K562 (cell line): Measurements from ENCODE around the gene PITPNC1. TPM values are rescaled to one million over a fixed set of nuclear protein-coding genes. Genes with fewer than 3 reads are reported as not detected.

Experiments
- ATAC-seq: fragments of 200-7000 bp; cut with Tn5 transposase; 3 replicates; pipeline ENCODE4 v1.9.1; 2020; ENCODE audit warnings: moderate library complexity
- BruUV-seq: library from RNA; stranded (reverse); fragments of 400-500 nt; replicated peaks from 2 replicates; lab custom pipeline; 2021; lab: Mats Ljungman, UMichigan
- CTCF ChIA-PET: fragments of 300-600 bp; formaldehyde crosslinking; extraction: SDS; loops from one replicate; lab custom pipeline; 2021; ENCODE audit warnings: low intra/inter-chr PET ratio; lab: Yijun Ruan, JAX
- POLR2A ChIA-PET: fragments of 300-600, 350-650 bp; sonication (Branson Sonifier 250); formaldehyde crosslinking; extraction: SDS; loops from one replicate; lab custom pipeline; 2021; ENCODE audit warnings: antibody characterized with exemption, inconsistent platforms; lab: Yijun Ruan, JAX
- DNase-seq, 4 experiments: peaks; one replicate each; pipeline versions ENCODE4 v3.0.0 to v3.0.0-alpha.2; 2011 to 2018; ENCODE audit warnings: low spot score in 3 of 4, mixed read lengths in 3 of 4; ENCODE audit errors: extremely low read depth in 1 of 4
- FAIRE-seq: peaks from 2 replicates; lab custom pipeline; 2011; peaks lifted over from hg19 to GRCh38; lab: Jason Lieb, UNC
- H2AFZ ChIP-seq: 2 replicates; pipeline ENCODE4 v1.6.0; 2011; ENCODE audit warnings: low read depth, low read length, control low read depth, inconsistent platforms
- H3K27ac ChIP-seq: fragments of 200-600 bp; 3 replicates; pipeline ENCODE4 v1.8.0; 2011; ENCODE audit warnings: low read depth, mild to moderate bottlenecking, control low read depth, inconsistent platforms, low read length, moderate library complexity, mixed read lengths; ENCODE audit errors: extremely low read depth
- H3K27me3 ChIP-seq, 2 experiments: fragments of 300-600 bp in 1 of 2; 2 replicates in 1 of 2; 3 replicates in 1 of 2; pipeline versions ENCODE4 v1.6.0 to v1.8.0; 2011; ENCODE audit warnings: inconsistent platforms in 2 of 2, low read length in 2 of 2, mild to moderate bottlenecking in 1 of 2, mixed read lengths in 1 of 2, moderate library complexity in 1 of 2; ENCODE audit not compliant: control insufficient read depth in 2 of 2, insufficient read depth in 2 of 2
- H3K36me3 ChIP-seq: fragments of 300-600 bp; 3 replicates; pipeline ENCODE4 v1.8.0; 2011; ENCODE audit warnings: mild to moderate bottlenecking, low read length, inconsistent platforms; ENCODE audit not compliant: control insufficient read depth, insufficient read depth
- H3K4me1 ChIP-seq, 2 experiments: fragments of 200-600 bp in 1 of 2; replicated peaks in 1 of 2; 2 replicates in 1 of 2; 3 replicates in 1 of 2; pipeline versions ENCODE4 v1.5.1 to v1.8.0; 2011; ENCODE audit warnings: inconsistent platforms in 2 of 2, low read length in 2 of 2, mild to moderate bottlenecking in 1 of 2, mixed read lengths in 1 of 2, moderate library complexity in 1 of 2; ENCODE audit not compliant: control insufficient read depth in 2 of 2, insufficient read depth in 2 of 2
- H3K4me2 ChIP-seq: 2 replicates; pipeline ENCODE4 v1.6.1; 2011; ENCODE audit warnings: low read length, control low read depth, inconsistent platforms, mixed read lengths; ENCODE audit not compliant: insufficient read depth
- H3K4me3 ChIP-seq: fragments of 200-600 bp; sonication (generic), shearing (Covaris generic); 2 replicates; pipeline ENCODE4 v1.5.1; 2016; ENCODE audit warnings: control low read depth, inconsistent platforms
- H3K79me2 ChIP-seq: fragments of 200-600 bp; 3 replicates; pipeline ENCODE4 v1.8.0; 2011; ENCODE audit warnings: low read length, inconsistent platforms; ENCODE audit not compliant: control insufficient read depth, insufficient read depth
- H3K9ac ChIP-seq, 2 experiments: 2 replicates each; pipeline versions ENCODE4 v1.6.0 to v1.6.1; 2011; ENCODE audit warnings: low read depth in 2 of 2, low read length in 2 of 2, control low read depth in 1 of 2, inconsistent platforms in 1 of 2, mild to moderate bottlenecking in 1 of 2, mixed read lengths in 1 of 2; ENCODE audit not compliant: insufficient read depth in 1 of 2
- H3K9me1 ChIP-seq: one replicate; pipeline ENCODE4 v1.6.0; 2011; ENCODE audit warnings: inconsistent platforms, mild to moderate bottlenecking, low read length, moderate library complexity; ENCODE audit not compliant: control insufficient read depth, insufficient read depth
- H3K9me3 ChIP-seq: replicated peaks from 2 replicates; pipeline ENCODE4 v1.5.1; 2011; ENCODE audit warnings: low read depth, low read length, inconsistent platforms; ENCODE audit not compliant: control insufficient read depth, insufficient read depth
- H4K20me1 ChIP-seq: replicated peaks from 2 replicates; pipeline ENCODE4 v1.6.1; 2011; ENCODE audit warnings: low read length, inconsistent platforms, mixed read lengths; ENCODE audit not compliant: control insufficient read depth, insufficient read depth
- ETV6 ChIP-seq, 3 experiments: fragments of 150-350 bp in 1 of 3; sonication (generic) in 1 of 3; formaldehyde crosslinking in 1 of 3; IDR thresholded peaks; 2 replicates each; pipeline versions ENCODE4 v1.6.1 to v1.8.0; 2014 to 2022; ENCODE audit warnings: borderline replicate concordance in 2 of 3, low read depth in 2 of 3, antibody characterized with exemption in 1 of 3, low read length in 1 of 3, mild to moderate bottlenecking in 1 of 3, missing genetic modification reagents in 1 of 3
- MAFF ChIP-seq: IDR thresholded peaks from 2 replicates; pipeline ENCODE4 v1.6.1; 2012; ENCODE audit warnings: low read length, improper control_type of control experiment
- RCOR1 ChIP-seq, 2 experiments: IDR thresholded peaks; 2 replicates each; pipeline ENCODE4 v1.6.1; 2012; ENCODE audit warnings: low read depth in 2 of 2, low read length in 2 of 2, borderline replicate concordance in 1 of 2, improper control_type of control experiment in 1 of 2
- SIN3A ChIP-seq, 2 experiments: fragments of 150-350 bp in 1 of 2; IDR thresholded peaks; 2 replicates each; pipeline ENCODE4 v1.6.1; 2011 to 2016; ENCODE audit warnings: borderline replicate concordance in 2 of 2, low read depth in 2 of 2, low read length in 2 of 2, mild to moderate bottlenecking in 2 of 2, moderate library complexity in 2 of 2; ENCODE audit not compliant: control insufficient read depth in 1 of 2
- ZBTB17 ChIP-seq: fragments of 450-650 bp; formaldehyde crosslinking; IDR thresholded peaks from 2 replicates; pipeline ENCODE4 v1.4.0; 2020; ENCODE audit warnings: mild to moderate bottlenecking
- ZBTB5 ChIP-seq: fragments of 450-650 bp; IDR thresholded peaks from 2 replicates; pipeline ENCODE4 v1.6.1; 2017; ENCODE audit warnings: antibody characterized with exemption
- WGBS: fragments of 100-300 bp; shearing (Covaris generic); methylation state at CpG from one replicate; pipeline ENCODE4 v1.1.6; 2016; ENCODE audit warnings: low coverage, mixed read lengths; ENCODE audit not compliant: insufficient coverage; ENCODE audit errors: missing lambda C conversion rate; 5-methylcytosine and 5-hydroxymethylcytosine counted together
- in situ Hi-C: fragments of 300-500 bp; cut with MboI; formaldehyde crosslinking; loops from 4 replicates; pipeline ENCODE4 v1.15.0; 2018; ENCODE audit warnings: inconsistent platforms, mixed read lengths
- intact Hi-C: fragments of 100-400 bp; cut with micrococcal nuclease; formaldehyde crosslinking; loops from 2 replicates; pipeline ENCODE4 v1.14.2; 2022
- polyA plus RNA-seq, 8 experiments: library from polyadenylated mRNA; depleted of rRNA in 4 of 8; stranded (reverse) in 5 of 8; unstranded in 3 of 8; fragments of >200 nt; fragmentation: Nextera tagmentation in 2 of 8; fragmentation: Illumina TruSeq in 1 of 8; extraction: Ambion mirVana in 2 of 8; extraction: Trizol in 1 of 8; gene quantifications; 2 replicates each; pipeline versions ENCODE4 v1.2.1 to v1.2.3, GENCODE V29; 2011 to 2014; ENCODE audit warnings: inconsistent platforms in 1 of 8, missing spikeins in 1 of 8
- total RNA-seq, 7 experiments: library from RNA; depleted of rRNA in 6 of 7; stranded (reverse); fragments of >200 nt in 6 of 7; fragmentation: Illumina TruSeq in 2 of 7; extraction: Trizol in 2 of 7; gene quantifications; 2 replicates each; pipeline versions ENCODE4 v1.2.1 to v1.2.3, GENCODE V29; 2011 to 2021; ENCODE audit warnings: low replicate concordance in 1 of 7

Gene PITPNC1
- total and polyA plus RNA-seq, 9 of the 15 experiments (the other 6 are each of a cell fraction or from before 2014, with no cell fraction given), result 0.11 to 1.1 (median 0.65) TPM

GRCh38 chr17:67620088-67620487 is 243.0 kb downstream of the PITPNC1 start:
- Histone ChIP-seq H3K9me3 (no peaks in the 10 kb centered on the region), H3K4me3 (no peak overlapping the region), H3K36me3 (no peaks in the 10 kb centered on the region), H4K20me1 (no peaks in the 10 kb centered on the region; the same call in 1 of the 2 replicates), H3K4me1 (no peaks in the 10 kb centered on the region), H3K9me1 (no peaks in the 10 kb centered on the region), H3K4me2 (no peak overlapping the region), H2AFZ (no peak overlapping the region), H3K9ac (no peak overlapping the region), H3K27ac (no peak overlapping the region), H3K27me3 (peaks cover 25 to 40% of the 10 kb centered on the region in 2 experiments), H3K79me2 (no peaks in the 10 kb centered on the region)
- POLR2A ChIA-PET, result interaction anchor here (1.0 to 1.3 kb wide), 2 partner anchors 9 to 14 kb away, joined by 3 to 4 read pairs; no protein-coding TSS in a partner anchor
- ATAC-seq (no peak), FAIRE-seq (no peak), DNase-seq (no peak)
- TF ChIP-seq ETV6 (IDR thresholded peaks at IDR 0.05; ENCODE audit: borderline replicate concordance in 1 of 2, low read depth in 2 of 2, low read length in 1 of 2), result no peak
- no peak for TF ChIP-seq ETV6 (CRISPR knock-in tag; IDR thresholded peaks at IDR 0.05; ENCODE audit: borderline replicate concordance)
- no peak for TF ChIP-seq ZBTB5
- no peak for TF ChIP-seq RCOR1 (IDR thresholded peaks at IDR 0.05; ENCODE audit: borderline replicate concordance in 1 of 2, low read depth in 2 of 2, low read length in 2 of 2)
- no peak for TF ChIP-seq SIN3A (IDR thresholded peaks at IDR 0.05; ENCODE audit: borderline replicate concordance in 2 of 2, control insufficient read depth in 1 of 2, low read depth in 2 of 2, low read length in 2 of 2)
- TF ChIP-seq ZBTB17 (CRISPR knock-in tag), result no peak
- no peak for TF ChIP-seq MAFF
- no TSS peak for BruUV-seq
- intact Hi-C loops (no loop called here), in situ Hi-C loops (no loop called here)
- CTCF ChIA-PET, result no interaction called here
- 6% methylated on average over 8 of the region's 8 CpGs for WGBS
